HG03103 (cell line): ENCODE results near the gene MTFP1.

Experiments
- ATAC-seq: cut with Tn5 transposase; IDR thresholded peaks from one replicate; pipeline ENCODE4 v1.9.1; 2021; ENCODE audit warnings: low read depth; ENCODE audit not compliant: unreplicated experiment

MTFP1 gene, protein sequence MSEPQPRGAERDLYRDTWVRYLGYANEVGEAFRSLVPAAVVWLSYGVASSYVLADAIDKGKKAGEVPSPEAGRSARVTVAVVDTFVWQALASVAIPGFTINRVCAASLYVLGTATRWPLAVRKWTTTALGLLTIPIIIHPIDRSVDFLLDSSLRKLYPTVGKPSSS

DNA sequence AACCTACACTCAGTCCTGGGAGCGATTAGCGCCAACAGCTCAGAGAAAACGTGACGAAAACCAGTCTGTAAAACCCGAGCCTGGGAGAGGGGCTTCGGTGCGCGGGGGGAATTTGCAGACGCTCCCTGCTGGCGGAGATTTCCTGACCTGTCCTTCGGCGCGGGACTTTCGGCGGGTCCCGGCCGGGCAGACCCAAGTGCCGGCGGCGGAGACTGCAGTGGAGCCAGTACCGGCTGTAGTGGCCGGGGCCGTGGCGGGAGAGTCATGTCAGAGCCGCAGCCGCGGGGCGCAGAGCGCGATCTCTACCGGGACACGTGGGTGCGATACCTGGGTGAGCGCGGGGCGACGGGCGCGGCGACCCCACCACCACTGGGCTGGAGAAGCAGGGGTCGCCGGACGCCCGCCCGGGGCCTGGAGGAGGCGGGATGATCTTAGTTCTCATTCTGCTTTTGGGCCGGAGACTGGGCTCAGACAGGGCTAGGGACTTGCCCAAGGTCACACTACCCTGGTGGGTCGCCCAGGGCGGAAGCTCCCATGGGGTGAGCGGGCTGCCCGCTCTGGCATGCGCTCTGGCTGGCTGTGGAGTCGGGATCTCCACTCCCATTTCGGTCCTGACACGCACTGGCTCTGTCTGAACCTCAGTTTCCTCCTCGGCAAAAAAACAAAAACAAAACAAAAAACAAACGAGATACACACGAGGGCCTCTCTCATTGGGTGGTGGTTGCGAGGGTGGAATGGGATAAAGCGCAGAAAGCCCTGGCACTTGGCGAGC, at the start of gene MTFP1:
TSS of gene MTFP1 (plus strand) at position 153 of the 772 bp plus-strand sequence. CDS start at position 265, 112 bp downstream.
- no peak for ATAC-seq

DNA sequence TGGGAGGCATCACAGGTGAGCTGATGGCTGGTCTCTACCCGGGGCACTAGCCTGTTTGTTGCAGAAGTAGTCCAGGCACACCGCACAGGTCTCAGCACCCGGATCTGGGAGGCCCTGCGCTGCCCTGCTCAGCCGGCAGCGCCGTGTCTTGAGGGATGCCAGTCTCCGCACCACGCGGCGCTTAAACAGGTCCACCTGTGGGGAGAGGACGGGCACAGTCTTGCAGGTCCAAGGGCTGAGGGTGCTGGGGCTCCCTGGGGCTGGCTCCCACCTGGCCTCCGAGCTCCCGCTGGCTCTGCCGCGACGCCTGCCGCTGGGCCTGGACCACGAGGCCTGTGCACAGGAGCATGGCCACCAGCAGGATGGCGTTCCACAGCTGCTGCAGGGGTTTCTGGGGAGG, 45.6 kb upstream of the MTFP1 start:
- no peak for ATAC-seq

DNA sequence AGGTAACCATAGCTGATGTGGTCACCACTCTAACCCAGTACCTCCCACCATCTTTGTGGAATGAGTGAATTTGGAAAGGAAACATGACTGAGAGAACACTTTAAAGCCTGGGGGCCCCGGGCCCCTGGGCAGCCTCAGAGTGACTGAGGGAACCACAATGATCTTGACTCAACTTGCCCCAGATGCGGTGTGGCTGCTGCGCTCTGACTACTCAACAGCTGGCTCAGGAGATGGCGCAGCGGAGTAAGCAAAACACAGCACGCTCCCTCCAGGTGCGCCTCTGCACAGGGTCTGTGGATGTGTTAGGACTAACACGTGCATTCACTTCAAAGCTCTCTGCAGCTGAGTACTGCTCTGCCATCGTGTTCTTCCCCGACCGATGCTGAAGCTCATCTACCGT, 44.3 kb upstream of the MTFP1 start:
- no peak for ATAC-seq

DNA sequence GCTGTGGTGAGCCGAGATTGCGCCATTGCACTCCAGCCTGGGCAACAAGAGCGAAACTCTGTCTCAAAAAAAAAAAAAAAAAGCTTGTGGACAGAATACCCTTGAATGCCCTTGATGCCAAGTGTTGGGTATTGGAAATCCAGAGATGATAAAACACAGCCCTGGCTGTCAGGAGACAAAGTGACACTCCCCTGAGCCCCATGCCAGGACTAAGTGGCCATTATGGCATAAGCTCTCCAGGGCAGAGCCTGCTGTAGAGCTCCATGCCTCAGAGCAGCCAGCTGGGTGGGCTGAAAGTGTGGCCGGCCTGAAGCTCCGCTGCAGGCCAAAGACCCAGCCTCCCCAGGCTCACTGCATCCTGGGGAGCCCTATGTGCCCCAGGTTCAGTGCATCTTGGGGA, 43.2 kb upstream of the MTFP1 start:
- no peak for ATAC-seq

DNA sequence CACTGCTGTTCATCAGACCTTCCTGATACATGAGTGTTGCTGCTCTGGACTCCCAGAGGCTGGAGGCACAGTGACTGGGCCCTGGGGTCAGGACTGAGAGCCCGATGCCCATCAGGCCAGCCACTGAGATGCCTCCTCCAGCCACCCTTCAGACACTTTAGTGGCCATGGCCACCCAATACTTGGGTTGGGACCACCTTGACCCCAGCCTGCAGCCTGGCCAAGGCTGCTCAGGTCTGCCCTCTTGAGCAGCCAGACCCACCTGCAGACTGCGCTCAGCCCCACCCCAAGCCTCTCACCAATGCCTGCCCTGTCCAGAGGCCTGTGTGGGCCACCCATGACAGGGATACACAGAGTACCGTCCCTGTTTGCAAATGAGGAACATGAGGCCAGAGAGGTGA, 42.5 kb upstream of the MTFP1 start:
- ATAC-seq = no peak

DNA sequence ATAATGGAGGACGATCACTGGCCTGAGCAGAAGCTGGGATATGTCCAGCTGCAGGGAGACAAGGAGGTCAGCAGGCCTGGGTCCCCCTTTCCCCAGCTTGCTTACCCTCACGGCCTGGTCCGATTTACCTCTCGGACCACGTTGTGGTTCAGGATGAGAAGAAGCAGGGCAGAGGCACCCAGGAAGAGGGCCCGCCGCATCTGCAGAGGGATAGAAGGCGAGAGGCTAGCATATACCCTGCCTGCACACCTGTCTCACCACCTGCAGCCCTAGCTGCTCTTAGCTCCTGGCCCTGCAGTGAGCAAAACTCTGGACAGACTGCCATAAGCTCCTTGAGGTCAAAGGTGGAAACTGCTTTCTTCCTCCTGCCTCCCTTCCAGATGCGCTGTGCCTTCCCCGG, 39.6 kb upstream of the MTFP1 start:
- ATAC-seq = no peak

DNA sequence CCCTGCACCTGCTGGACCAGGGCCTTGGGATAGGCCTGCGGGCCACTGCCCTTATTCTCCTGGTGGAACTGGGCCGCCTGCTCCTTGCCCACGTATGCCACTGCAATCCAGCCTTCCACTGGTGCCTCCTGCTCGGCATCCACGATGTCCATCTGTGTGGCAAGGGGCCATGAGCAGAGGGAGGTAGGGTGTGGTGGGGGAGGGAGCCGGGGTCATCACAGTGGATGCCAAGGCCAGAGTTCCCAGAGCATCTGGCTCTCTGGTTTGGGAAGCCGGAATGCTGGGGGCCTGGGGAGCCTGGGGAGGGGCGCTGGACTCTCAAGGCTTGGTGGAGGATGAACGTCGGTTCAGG, 39.0 kb upstream of the MTFP1 start:
- ATAC-seq = no peak

DNA sequence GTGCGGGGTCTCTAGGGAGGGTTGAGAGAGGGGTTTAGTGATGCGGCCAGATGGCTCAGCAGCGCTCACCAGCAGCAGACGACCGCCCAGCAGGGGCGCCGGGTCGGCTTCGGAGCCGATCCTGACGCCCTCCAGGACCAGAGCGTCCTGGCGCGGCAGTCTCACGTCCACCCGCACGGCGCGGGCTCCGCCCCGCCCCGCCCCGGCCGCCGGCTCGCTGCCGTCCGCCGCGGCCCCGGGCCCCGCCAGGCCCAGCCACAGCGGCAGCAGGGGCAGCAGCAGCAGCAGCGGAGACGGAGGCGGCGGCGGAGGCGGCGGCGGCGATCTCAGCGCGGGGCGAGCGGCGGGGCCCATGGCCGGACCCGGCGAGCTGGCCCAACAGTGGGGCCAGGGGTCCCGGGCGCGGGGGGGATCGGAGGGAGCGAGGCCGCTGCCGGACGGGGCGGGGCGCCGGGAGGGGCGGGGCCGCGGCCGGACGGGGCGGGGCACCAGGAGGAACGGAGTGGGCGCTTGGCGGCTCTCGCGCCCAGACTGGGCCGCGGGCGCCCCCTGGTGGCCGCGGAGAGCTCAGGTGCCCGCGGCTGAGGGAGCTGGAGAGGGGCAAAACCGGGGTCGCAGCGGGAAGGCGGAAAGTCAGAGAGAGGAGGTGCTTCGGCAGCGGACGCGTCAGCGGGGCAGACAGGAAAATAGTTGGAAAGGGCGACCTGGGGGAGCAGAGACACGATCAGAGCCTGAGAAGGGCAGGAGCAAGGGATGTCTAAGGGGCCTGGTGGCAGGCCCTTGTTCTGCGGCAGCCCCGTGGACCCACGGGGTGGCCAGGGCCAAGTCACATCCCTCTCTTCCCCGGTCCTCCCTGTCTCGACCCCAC, 38.4 kb upstream of the MTFP1 start, which contains the start of gene RNF215:
TSS of gene RNF215 (minus strand) at position 452 of the 868 bp plus-strand sequence. CDS start at position 354, 98 bp downstream.
- ATAC-seq = peak; percentile 49

DNA sequence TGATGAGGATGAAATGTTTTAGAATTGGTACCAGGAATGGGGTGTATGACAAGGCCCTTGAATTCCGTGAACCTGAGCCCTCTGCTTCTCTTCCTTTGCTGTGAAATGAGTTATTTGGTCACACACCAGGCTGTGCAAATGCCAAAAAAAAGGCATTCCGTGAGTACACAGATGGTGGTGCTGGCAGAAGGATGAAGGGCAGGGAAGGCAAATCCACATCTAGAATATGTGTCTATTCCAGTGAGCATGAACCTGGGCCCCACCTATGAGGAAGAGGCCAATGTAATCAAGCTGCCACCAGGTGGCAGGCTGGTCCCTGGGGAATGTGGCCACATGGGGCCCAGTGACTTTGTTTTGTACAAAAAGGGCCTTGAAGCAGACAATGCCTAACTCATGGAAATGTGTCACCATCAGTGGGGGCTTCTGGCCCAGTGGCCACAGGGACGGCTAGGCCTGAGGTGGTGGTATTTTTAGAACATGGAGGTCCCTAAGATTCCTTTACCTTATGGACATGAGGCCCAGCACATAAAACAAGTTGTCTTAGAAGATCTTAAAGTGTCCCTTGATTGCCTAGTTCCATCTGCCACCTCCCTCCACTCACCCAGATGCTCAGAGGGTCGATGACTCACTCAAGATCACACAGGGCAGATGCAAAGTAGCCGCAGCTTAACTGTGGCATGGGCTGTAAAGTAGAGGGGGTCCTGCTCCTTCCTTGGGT, 34.4 kb upstream of the MTFP1 start:
- ATAC-seq = no peak

DNA sequence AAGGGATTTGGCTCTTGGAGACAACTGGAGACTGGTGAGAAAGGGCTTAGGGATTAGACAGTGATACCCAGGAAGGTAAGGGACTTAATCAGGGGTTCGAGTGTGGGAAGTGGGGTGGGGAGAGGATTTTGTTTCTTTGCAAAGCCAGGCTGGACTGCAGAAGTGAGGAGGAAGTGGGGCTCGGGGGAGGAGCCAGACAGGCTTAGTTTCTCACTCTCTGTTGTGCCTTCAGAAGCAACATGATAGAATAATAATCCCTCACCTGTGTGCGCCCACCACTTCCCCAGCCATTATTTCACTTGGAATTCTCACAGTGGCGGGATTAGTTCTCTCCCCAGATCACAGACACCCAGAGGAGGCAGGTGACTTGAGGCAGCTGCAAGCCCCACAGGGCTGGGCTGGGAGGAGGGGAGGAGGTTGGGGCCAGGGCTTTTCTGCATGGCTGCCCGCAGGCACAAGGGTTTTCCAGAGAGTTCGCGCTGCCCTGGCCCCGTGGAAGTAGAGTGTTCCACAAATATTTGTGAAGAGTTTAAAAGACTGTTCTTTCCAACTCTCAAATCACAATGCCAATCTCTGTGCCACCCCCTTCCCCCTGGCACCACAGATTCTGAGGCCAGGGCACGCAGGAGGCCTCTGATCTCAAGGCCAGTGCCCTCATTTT, 32.8 kb upstream of the MTFP1 start:
- ATAC-seq = no peak

DNA sequence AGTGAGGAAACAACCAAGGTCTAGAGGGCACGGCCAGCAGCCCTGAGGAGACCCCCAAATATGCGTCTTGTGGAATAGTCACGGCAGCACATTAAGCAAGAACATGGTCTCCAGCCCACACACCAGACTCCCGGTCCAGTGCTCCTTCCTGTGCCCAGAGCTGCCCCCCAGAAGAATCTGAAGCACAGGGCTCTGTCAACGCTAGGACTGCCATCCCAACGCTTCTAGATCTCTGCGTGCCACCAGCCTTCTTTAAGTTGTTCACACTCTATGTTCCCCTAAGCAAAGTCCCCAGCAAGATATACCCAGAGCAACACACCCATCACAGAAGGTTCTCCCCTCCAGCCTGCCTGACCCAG, 32.3 kb upstream of the MTFP1 start:
- no peak for ATAC-seq

DNA sequence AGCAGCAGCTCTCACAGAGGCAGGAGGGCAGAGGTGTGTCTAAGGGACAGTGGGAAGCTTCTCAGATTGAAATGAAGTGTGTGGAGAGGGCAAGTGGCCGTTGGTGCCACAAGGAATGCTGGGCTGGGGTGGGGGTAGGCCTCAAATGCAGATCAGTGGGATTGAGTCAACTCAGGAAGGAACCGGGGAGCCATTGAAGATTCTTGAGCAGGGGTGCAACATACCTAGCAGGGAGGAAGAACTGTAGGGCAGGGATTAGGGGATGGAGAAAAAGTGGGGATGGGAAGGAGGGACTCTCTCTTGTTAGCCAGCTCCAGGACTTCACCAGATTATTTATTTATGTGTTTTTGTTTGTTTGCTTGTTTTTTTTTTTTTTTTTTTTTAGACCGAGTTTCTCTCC, 31.7 kb upstream of the MTFP1 start:
- no peak for ATAC-seq

DNA sequence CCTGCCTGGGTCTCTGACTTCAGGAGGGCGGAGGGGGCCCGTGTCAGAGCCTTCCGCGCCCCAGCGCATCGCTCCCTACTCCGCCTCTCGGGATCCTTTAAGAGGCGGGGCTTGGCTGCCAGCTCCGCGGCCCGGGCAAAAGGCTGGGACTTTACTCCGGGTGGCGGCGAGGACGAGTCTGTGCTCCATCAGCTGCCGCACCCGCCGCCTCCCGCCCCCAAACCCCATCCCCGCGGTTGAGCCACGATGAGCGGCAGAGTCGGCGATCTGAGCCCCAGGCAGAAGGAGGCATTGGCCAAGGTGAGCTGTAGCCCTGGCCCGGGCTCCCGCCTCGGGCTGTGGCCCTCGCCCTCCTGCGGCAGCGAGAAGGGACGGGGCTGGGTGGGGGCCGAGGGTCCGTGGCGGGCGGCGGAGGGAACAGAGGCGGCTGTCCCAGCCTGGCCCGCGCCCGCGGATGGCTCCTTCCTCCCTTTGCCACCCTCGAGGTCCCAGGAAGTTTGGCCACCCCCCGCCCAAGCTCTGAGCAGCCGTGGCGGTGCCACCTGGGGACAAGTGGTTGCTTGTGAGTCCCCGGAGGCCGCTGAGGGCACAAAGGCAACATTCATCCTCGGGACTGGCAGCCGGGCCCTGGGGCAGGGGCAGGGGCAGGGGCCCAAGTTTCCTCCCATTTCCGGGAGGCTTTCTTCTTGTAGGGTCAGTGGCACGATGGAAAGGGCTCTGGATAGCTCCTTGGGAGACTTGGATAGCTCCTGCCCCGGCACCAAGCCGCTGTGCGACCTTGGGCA, 28.5 kb upstream of the MTFP1 start, which contains the start of gene SEC14L2:
TSS of gene SEC14L2 (plus strand) at position 148 of the 785 bp plus-strand sequence. CDS start at position 247, 99 bp downstream.
- no peak for ATAC-seq

DNA sequence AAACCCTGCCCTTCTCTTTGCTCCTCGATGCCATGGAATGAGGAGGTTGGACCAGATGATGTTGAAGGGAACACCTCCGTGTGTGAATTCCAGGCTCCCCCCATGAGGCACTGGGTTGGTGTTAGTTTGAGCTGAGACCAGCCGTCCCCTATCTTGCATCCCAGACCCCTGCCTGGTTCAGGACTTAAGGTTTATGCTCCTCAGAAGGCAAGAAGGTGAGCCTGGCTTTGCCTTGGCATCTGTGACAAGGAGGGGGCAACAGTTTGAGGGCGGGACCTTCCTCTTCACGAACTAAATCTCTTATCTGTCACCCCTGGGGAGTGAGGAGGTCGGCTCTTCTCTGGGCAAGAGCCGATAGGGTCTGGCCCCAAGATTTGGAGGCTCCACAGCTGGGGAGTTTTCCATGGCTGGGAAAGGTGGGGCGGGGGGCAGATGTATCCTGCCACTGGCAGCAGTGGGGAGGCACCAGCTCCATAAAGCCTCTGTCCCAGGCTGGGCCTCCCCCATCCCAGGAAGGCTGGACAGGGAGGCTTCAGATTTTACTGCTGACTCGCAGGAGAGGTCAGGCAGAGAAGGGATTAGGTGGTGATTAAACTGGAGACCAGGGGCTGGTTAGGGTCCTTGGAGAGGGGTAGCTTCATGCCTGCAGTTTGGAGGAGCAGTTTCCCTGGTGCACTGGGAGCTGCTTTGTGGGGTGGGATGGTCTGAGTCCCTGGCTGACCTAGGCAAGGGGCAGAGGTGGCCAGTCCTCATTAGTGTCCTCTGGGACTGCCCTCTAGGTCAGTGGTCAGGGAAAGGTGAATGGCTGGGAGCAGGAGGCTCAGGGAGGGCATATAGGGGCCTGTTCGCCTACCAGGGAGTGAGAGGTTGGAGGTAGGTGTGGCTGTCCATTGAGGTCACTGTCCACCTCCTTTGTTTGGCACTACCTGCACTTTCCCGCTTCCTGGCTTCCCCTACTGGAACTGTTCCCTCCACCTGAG, 27.6 kb upstream of the MTFP1 start:
- no peak for ATAC-seq

DNA sequence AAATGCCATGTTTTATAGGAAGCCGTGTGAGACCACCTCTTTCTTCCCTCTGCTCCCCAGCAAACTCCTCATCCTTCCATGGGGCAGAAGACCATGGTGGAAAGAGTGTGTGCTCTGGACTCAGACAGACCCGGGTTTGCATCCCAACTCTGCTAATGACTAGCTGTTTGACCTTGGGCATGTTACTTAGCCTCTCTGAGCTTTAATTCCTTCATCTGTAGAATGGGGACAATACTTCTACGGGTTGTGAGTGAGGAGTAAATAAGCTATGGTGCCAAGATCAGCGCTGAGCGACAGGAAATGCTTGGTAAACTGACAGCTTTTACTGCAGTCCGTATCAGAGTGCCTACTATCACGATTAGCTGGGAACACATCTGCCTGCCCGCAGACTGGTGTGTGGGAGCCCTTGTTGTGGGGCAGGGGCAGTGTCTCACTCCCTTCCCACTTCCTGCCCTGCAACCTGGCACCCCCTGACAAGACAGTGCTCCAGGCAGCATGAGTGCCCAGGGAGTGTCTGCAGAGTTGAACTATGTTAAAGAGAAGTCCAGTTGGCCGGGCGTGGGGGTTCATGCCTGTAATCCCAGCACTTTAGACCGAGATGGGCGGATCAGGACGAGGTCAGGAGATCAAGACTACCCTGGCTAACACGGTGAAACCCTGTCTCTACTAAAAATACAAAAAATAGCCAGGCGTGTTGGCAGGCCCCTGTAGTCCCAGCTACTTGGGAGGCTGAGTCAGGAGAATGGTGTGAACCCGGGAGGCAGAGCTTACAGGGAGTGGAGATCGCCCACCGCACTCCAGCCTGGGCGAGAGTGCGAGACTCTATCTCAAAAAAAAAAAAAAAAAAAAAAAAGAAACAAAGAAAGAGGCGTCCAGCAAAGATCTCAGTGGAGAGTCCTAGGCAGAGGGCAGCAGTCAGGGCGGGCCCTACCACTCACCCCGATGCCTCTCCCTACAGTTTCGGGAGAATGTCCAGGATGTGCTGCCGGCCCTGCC, 26.6 kb upstream of the MTFP1 start:
- ATAC-seq = no peak

DNA sequence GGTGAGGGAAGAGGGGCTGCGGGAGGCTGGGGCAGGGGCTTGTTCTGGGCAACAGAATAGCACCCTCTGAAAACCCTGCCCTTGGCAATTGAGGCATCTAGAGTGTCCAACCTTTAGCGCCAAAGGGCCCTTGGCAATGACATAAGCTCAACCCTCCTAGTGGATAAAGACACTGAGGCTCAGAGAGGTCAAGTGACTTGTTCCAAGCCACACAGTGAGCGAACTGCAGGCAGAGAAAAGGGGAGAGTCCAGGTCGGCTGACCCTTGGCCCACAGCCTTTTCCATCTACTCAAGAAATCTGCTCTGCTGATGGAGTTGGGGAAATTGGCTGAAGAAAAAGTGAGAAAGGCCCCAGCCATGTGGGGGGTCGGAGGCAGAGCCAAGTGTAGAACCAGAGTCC, 25.9 kb upstream of the MTFP1 start:
- no peak for ATAC-seq

DNA sequence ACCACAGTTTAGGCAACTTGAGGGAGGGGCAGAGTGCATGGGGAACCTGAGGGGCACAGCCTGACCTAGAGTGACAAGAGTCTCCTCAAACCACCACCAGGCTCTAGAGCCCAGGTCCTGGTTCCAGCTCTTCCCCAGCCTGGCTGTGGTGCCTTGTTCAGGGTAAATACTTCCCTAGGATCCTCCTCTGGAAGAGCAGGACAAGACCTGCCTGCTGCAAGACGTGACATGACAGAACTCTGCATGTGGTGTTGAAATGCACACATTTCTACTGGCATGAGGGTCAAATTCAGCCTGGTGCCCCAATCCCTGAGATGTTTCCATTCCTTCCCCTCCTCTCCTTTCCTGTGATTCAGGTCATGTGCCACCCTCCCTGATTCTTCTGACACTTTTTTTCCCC, 25.4 kb upstream of the MTFP1 start:
- ATAC-seq = no peak
